IPS-18a (cell line): ENCODE data around the gene CLIP3.

Experiments used
- H3K27ac ChIP-seq: one replicate; pipeline ENCODE4 v1.5.1; 2013; ENCODE audit warnings: low read length
- H3K27me3 ChIP-seq: one replicate; pipeline ENCODE4 v1.6.1; 2013; ENCODE audit warnings: mild to moderate bottlenecking, low read length; ENCODE audit not compliant: control insufficient read depth, insufficient read depth
- H3K36me3 ChIP-seq: one replicate; pipeline ENCODE4 v1.6.1; 2013; ENCODE audit warnings: low read depth, low read length; ENCODE audit not compliant: control insufficient read depth
- H3K4me1 ChIP-seq: one replicate; pipeline ENCODE4 v1.6.1; 2013; ENCODE audit warnings: low read depth, low read length; ENCODE audit not compliant: control insufficient read depth
- H3K4me3 ChIP-seq: one replicate; pipeline ENCODE4 v1.5.1; 2013; ENCODE audit warnings: low read length
- H3K9ac ChIP-seq: one replicate; pipeline ENCODE4 v1.6.1; 2013; ENCODE audit warnings: mild to moderate bottlenecking, low read length, moderate library complexity
- H3K9me3 ChIP-seq: one replicate; pipeline ENCODE4 v1.6.1; 2013; ENCODE audit warnings: low read depth, low read length; ENCODE audit not compliant: control insufficient read depth

Gene CLIP3

DNA sequence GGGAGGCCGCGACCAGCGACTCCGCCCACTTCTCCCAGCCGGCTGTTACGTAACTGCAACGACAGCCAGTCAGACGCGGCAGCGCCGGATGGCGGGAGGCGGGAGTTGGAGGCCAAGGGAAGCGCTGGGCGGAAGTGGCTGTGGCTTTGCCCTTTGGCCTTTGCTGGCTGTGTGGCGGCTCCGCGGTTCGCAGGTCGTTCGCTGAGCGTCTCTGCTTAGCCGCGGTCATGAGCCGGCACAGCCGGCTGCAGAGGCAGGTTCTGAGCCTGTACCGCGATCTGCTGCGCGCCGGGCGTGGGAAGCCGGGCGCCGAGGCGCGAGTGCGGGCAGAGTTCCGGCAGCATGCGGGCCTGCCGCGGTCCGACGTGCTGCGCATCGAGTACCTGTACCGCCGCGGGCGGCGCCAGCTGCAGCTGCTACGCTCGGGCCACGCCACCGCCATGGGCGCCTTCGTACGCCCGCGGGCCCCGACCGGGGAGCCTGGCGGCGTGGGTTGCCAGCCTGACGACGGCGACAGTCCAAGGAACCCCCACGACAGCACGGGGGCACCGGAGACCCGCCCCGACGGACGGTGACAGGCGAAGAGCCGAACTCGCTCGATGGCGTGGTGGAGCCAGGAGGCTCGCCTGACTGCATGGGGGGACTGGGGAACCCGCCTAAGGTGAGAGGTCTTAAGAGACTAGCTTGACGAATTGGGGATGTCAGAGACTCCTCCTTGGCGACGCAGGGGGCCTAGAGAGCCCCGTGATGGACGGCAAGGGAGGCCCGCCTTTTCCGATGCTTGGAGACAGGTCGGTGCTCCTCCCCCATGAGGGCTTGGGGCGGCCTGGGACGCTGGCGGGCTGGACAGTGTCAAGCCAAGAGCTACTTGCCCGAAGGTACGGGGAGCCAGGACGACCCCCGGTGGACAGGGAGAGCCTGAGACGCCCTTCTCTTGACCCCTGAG lies 37.4 kb downstream of the CLIP3 start, which contains the start of gene SDHAF1:
TSS of gene SDHAF1 (plus strand) at position 141 of the 946 bp plus-strand sequence. CDS start at position 228, 87 bp downstream.
- peak within 1 kb of the TSS; percentile 86 for H3K4me3 ChIP-seq
- peak within 1 kb of the TSS; percentile 39 for H3K9ac ChIP-seq
- H3K36me3 ChIP-seq: no peaks in the 10 kb centered on the region
- no peak within 1 kb of the TSS for H3K27ac ChIP-seq
- no peaks in the 10 kb centered on the region for H3K4me1 ChIP-seq
- H3K27me3 ChIP-seq: no peaks in the 10 kb centered on the region
- no peaks in the 10 kb centered on the region for H3K9me3 ChIP-seq

DNA sequence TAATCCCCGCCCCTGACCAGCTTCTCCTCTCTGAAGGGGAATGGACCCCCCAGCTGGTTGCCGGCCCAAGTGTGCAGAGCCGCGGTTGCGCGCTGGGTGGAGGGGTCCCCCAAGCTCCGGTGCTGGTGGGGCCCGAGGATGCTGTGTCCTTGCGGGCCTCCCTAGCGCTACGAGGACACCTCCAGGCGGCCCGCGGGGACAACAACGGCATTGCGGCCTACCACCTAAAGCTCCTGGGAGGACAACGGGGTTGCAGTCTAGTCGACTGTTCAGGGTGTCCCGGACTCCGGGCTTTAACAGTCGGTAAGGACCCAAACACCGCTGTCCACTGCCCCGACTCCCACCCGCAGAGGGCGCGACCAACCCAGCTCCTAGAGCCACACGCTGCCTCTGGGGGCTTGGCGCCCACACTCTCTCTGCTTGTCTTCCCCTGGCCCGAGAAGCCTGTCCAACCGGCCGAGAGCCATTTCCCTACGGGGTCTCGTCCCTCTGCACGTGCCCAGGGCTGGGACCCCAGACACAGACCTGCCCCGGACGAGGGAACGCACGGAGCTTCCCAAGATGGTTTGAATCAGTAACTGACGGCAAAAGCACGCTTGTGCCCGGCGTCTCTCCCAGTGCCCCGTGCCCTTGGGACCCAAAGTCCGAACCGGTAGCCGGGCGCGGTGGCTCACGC lies 38.6 kb downstream of the CLIP3 start:
- Histone ChIP-seq H3K27me3 (no peaks in the 10 kb centered on the region), H3K9me3 (no peaks in the 10 kb centered on the region), H3K4me3 (no peak overlapping the region), H3K27ac (no peak overlapping the region), H3K36me3 (no peaks in the 10 kb centered on the region), H3K9ac (no peak overlapping the region), H3K4me1 (no peaks in the 10 kb centered on the region)

DNA sequence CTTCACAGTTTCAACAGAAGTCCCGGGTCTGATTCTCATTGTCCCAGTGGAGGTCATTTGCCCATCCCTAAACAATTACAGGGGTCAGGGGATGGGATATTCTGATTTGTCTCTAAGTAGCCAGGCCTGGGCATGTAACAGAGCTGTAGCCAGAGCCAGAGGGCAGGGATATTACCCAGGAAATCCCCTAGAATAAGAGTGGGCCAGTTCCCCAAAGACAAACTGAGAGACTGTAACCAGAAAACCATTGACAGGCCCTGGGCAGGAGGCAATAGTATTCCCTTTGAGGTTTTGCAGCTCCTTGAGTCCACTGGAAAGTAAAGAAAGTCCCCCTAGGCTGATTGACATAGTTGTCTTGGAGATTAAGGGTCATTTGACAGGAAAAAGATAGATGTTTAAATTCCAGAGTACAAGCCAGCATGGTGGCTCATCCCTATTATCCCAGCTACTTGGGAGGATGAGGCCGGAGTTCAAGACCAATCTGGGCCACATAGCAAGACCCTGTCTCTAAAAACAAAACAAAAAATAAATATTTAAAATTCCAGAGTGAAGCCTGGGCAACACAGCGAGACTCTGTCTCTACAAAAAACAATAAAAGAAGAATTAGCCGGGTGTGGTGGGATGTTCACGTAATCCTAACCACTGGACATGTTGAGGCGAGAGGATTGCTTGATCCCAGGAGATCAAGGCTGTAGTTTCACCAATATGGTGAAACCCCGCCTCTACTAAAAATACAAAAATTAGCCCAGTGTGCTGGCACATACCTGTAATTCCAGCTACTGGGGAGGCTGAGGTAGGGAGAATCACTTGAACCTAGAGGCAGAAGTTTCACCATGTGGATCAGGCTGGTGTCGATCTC lies 39.5 kb downstream of the CLIP3 start:
- H3K4me3 ChIP-seq: no peak overlapping the region
- H3K36me3 ChIP-seq: no peaks in the 10 kb centered on the region
- no peaks in the 10 kb centered on the region for H3K27me3 ChIP-seq
- H3K9me3 ChIP-seq: no peaks in the 10 kb centered on the region
- H3K27ac ChIP-seq: no peak overlapping the region
- H3K4me1 ChIP-seq: no peaks in the 10 kb centered on the region
- no peak overlapping the region for H3K9ac ChIP-seq

DNA sequence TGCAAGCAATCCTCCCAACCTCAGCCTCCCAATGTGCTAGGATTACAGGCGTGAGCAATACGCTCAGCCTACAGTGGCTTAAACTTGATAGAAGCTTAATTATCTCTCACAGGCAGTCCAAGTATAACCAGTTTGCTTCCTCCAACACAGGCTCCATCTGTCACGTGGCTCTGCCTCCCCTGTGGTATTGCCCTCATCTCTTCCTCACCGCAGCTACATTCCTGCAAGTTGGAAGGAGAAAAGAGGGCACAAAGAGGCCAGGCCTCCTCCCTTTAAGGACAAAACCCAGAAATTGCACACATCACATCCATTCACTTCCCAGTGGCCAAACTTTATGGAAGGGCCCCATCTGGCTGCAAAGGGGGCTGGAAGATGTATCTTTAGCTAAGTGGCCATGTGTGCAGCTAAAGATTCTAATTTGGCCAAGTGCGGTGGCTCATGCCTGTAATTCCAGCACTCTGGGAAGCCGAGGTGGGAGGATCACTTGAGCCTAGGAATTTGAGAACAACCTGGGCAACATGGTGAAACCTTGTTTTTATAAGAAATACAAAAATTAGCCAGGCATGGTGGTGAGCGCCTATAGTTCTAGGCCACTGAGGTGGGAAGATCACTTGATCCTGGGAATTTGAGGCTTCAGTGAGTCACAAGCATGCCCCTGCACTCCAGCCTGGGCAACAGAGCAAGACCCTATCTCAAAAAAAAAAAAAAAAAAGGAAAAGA lies 40.8 kb downstream of the CLIP3 start:
- Histone ChIP-seq H3K4me3 (no peak overlapping the region), H3K27ac (no peak overlapping the region), H3K9ac (no peak overlapping the region), H3K27me3 (peaks cover under 1% of the 10 kb centered on the region), H3K36me3 (no peaks in the 10 kb centered on the region), H3K9me3 (no peaks in the 10 kb centered on the region), H3K4me1 (no peaks in the 10 kb centered on the region)

DNA sequence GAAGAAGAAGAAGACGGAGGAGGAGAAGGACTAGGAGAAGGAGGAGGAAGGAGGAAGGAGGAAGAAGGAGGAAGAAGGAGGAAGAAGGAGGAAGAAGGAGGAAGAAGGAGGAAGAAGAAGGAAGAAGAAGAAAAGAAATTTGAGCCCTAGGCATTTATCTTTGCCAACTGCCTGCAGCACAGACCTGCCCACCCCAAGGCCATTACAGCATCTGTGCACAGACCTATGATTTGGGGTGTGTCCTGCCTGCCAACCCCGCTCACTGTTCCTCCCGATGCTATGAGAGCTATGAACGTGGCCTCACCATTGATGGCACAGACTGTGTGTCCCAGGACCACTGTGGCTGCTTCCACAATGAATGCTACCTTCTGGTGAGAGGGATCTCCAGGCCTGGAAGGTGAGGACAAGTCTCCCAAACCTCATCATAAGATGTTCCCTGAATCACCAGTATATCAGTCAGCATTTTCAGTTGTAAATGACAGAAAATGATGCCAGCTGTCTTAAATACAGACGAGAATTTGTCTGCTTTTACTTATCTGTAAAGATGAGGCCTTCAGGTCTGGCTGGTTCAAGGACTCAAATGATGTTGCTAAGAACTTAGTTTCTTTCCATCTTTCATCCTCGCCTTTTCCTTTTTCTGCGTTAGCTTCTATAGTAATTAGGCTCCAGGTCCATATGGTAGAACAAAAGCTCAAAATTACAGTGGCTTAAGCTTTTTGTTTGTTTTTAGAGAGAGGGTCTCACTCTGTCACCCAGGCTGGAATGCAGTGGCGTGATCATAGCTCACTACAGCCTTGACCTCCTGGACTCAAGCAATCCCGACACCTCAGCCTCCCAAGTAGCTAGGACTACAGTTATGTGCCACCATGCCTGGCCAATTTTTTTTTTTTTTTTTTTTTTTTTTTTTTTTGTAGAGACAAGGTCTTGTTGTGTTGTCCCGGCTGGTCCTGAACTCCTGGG lies 41.6 kb downstream of the CLIP3 start:
- no peak overlapping the region for H3K27ac ChIP-seq
- H3K9me3 ChIP-seq: no peaks in the 10 kb centered on the region
- H3K4me1 ChIP-seq: no peaks in the 10 kb centered on the region
- no peaks in the 10 kb centered on the region for H3K36me3 ChIP-seq
- H3K4me3 ChIP-seq: no peak overlapping the region
- no peak overlapping the region for H3K9ac ChIP-seq
- H3K27me3 ChIP-seq: peaks cover 9% of the 10 kb centered on the region

DNA sequence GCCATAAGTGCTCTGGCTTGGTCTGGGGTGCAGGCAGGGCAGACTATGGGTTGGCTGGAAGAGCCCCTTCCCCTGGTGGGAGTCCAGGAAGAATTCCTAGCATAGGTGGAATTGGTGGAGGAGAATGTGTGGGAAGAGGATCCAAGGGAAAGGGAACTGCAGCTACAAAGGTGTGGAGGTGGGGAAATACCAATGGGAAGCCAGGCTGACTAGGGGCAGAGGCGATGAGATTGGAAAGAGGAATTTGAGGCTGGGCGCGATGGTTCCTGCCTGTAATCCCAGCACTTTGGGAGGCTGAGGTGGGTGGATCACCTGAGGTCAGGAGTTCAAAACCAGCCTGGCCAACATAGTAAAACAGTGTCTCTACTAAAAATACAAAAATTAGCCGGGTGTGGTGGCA lies 42.5 kb downstream of the CLIP3 start:
- no peak overlapping the region for H3K4me3 ChIP-seq
- H3K9me3 ChIP-seq: no peaks in the 10 kb centered on the region
- no peaks in the 10 kb centered on the region for H3K36me3 ChIP-seq
- no peak overlapping the region for H3K9ac ChIP-seq
- peaks cover 12% of the 10 kb centered on the region for H3K27me3 ChIP-seq
- no peaks in the 10 kb centered on the region for H3K4me1 ChIP-seq
- no peak overlapping the region for H3K27ac ChIP-seq

DNA sequence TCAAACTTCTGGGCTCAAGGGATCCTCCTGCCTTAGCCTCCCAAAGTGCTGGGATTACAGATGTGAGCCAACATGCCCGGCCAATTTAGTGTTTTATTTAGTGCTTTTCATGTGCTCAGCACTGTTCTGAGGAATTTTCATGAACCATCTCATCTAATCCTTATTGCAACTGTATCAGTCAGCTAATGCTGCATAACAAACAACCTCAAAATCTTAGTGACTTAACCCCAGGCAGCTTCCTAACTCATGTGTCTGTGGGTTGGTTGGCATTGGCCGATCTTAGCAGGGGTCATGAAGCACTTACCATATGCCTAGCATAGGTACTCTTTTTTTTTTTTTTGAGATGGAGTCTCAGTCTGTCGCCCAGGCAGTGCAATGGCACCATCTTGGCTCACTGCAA lies 43.8 kb downstream of the CLIP3 start:
- H3K4me3 ChIP-seq: no peak overlapping the region
- no peak overlapping the region for H3K27ac ChIP-seq
- no peaks in the 10 kb centered on the region for H3K36me3 ChIP-seq
- H3K9ac ChIP-seq: no peak overlapping the region
- peaks cover 15% of the 10 kb centered on the region for H3K27me3 ChIP-seq
- H3K9me3 ChIP-seq: no peaks in the 10 kb centered on the region
- H3K4me1 ChIP-seq: no peaks in the 10 kb centered on the region

DNA sequence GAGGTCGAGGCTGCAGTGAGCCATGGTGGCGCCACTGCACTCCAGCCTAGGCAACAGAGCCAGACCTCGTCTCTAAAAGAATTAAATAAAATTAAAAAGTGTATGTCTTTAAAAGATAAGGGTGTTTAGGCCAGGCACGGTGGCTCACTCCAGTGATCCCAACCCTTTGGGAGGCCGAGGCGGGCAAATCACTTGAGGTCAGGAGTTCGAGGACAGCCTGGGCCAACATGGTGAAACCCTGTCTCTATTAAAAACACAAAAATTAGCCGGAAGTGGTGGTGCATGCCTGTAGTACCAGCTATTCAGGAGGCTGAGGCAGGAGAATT lies 45.1 kb downstream of the CLIP3 start:
- Histone ChIP-seq H3K36me3 (no peaks in the 10 kb centered on the region), H3K27me3 (peaks cover 17% of the 10 kb centered on the region), H3K4me1 (no peaks in the 10 kb centered on the region), H3K27ac (no peak overlapping the region), H3K4me3 (no peak overlapping the region), H3K9ac (no peak overlapping the region), H3K9me3 (no peaks in the 10 kb centered on the region)

DNA sequence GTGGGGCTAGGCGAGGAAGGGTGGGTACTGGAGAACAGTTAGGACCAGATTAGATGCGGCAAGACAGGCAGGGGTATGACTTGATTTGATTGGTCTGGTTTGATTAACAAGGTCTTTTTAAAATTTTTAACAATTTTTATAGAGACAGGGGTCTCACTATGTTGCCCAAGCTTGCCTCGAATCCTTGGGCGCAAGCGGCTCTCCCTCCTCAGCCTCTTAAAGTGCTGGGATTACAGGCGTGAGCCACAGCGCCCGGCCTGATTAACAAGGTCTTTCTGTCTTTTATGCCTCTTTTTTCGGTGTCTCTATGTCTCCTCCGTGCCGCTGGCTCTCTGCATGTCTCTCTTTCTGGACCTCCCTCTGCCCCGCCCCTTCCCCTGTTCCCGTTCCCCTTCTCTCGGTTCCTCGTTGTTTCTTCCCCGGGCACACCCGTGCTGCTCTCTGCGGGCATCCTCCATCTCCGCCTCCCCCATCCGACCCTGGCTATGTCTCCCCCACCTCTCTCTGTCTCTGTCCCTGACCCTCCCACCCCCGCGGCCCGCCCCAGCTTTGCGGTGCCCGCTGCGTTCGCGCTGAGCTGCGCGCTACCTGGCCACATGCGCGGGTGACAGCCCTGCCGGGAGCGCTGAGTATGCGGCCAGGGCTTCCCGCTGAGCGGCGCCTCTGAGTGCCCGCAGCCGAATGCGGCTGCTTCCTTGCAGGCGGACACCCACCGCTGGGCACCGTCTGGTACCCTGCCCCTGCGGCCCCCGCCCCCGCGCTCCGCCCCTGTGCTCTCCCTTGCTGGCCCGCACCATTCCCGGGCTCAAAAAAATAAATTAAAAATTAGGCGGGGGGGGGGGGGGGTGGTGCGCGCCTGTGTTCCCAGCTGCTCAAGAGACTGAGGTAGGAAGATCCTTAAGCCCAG lies 45.8 kb downstream of the CLIP3 start:
- Histone ChIP-seq H3K27ac (no peak overlapping the region), H3K9ac (no peak overlapping the region), H3K9me3 (no peaks in the 10 kb centered on the region), H3K4me3 (peak overlapping the region; percentile 45), H3K27me3 (peaks cover 17% of the 10 kb centered on the region), H3K4me1 (no peaks in the 10 kb centered on the region), H3K36me3 (no peaks in the 10 kb centered on the region)
